Measurements from ENCODE around the gene PLIN4. TPM values are rescaled to one million over a fixed set of nuclear protein-coding genes. Genes with fewer than 3 reads are reported as not detected.
"Not testable (repeated sequence)": the region's sequence is repeated elsewhere in the genome, so short reads cannot be mapped to it uniquely, and the experiment has no call there.

Gene PLIN4
- total RNA-seq: 0.05 and 0.12 TPM in 2 replicates

- no peak for DNase-seq (ENCODE audit: extremely low read depth, low read depth, low spot score)
These were observed at the start of gene PLIN4 for GRCh38 chr19:4518345-4519171. PLIN4 (minus strand) TSS chr19:4518486; CDS start chr19:4518272, 214 bp downstream.

- no peak for DNase-seq (ENCODE audit: extremely low read depth, low read depth, low spot score)
These were observed 49.3 kb upstream of the PLIN4 start for GRCh38 chr19:4567584-4568071.

- DNase-seq (ENCODE audit: extremely low read depth, low read depth, low spot score): no peak
These were observed 48.2 kb upstream of the PLIN4 start for GRCh38 chr19:4566402-4567051.

- not testable (repeated sequence) for DNase-seq (ENCODE audit: extremely low read depth, low read depth, low spot score)
These were observed 45.3 kb upstream of the PLIN4 start for GRCh38 chr19:4563562-4563961.

GRCh38 chr19:4562085-4562484, 43.8 kb upstream of the PLIN4 start:
- DNase-seq (ENCODE audit: extremely low read depth, low read depth, low spot score): not testable (repeated sequence)

- DNase-seq (ENCODE audit: extremely low read depth, low read depth, low spot score): no peak
These were observed 41.3 kb upstream of the PLIN4 start, which contains the start of gene SEMA6B for GRCh38 chr19:4559569-4559968. SEMA6B (minus strand) TSS chr19:4559684; CDS start chr19:4558457, 1,227 bp downstream.

- DNase-seq (ENCODE audit: extremely low read depth, low read depth, low spot score): no peak
These were observed 40.0 kb upstream of the PLIN4 start for GRCh38 chr19:4557971-4558941.

GRCh38 chr19:4557144-4557970, 39.1 kb upstream of the PLIN4 start:
- no peak for DNase-seq (ENCODE audit: extremely low read depth, low read depth, low spot score)

- no peak for DNase-seq (ENCODE audit: extremely low read depth, low read depth, low spot score)
These were observed 38.4 kb upstream of the PLIN4 start for GRCh38 chr19:4556597-4557127.

GRCh38 chr19:4555657-4556561, 37.6 kb upstream of the PLIN4 start:
- DNase-seq (ENCODE audit: extremely low read depth, low read depth, low spot score): no peak

- DNase-seq (ENCODE audit: extremely low read depth, low read depth, low spot score): no peak
These were observed 36.4 kb upstream of the PLIN4 start for GRCh38 chr19:4554717-4555116.

GRCh38 chr19:4553775-4554174, 35.5 kb upstream of the PLIN4 start:
- DNase-seq (ENCODE audit: extremely low read depth, low read depth, low spot score): no peak

- DNase-seq (ENCODE audit: extremely low read depth, low read depth, low spot score): no peak
These were observed 34.9 kb upstream of the PLIN4 start for GRCh38 chr19:4553092-4553695.

- DNase-seq (ENCODE audit: extremely low read depth, low read depth, low spot score): no peak
These were observed 34.2 kb upstream of the PLIN4 start for GRCh38 chr19:4552525-4552819.

- DNase-seq (ENCODE audit: extremely low read depth, low read depth, low spot score): no peak
These were observed 32.3 kb upstream of the PLIN4 start for GRCh38 chr19:4550479-4551050.

- no peak for DNase-seq (ENCODE audit: extremely low read depth, low read depth, low spot score)
These were observed 31.7 kb upstream of the PLIN4 start for GRCh38 chr19:4550018-4550417.

GRCh38 chr19:4548238-4548584, 29.9 kb upstream of the PLIN4 start:
- no peak for DNase-seq (ENCODE audit: extremely low read depth, low read depth, low spot score)

Data from glomerular endothelial cell (primary cell).